DOHH2 (cell line): Measurements from ENCODE around the gene LCOR.

Experiments used
- EZH2phosphoT487 ChIP-seq: fragments of 200-600 bp; sonication (generic); IDR thresholded peaks from 2 replicates; pipeline ENCODE4 v1.6.1; 2017; ENCODE audit warnings: borderline replicate concordance, mild to moderate bottlenecking, antibody characterized with exemption, low read length, moderate library complexity, mixed read lengths
- TF ChIP-seq, protein P1 (sequence below): fragments of 200-600 bp; sonication (generic); IDR thresholded peaks from one replicate; pipeline ENCODE4 v1.5.1; 2014; ENCODE audit warnings: antibody characterized with exemption, mild to moderate bottlenecking, low read depth, low read length; ENCODE audit not compliant: poor library complexity, severe bottlenecking

- TF ChIP-seq, protein P1, sequence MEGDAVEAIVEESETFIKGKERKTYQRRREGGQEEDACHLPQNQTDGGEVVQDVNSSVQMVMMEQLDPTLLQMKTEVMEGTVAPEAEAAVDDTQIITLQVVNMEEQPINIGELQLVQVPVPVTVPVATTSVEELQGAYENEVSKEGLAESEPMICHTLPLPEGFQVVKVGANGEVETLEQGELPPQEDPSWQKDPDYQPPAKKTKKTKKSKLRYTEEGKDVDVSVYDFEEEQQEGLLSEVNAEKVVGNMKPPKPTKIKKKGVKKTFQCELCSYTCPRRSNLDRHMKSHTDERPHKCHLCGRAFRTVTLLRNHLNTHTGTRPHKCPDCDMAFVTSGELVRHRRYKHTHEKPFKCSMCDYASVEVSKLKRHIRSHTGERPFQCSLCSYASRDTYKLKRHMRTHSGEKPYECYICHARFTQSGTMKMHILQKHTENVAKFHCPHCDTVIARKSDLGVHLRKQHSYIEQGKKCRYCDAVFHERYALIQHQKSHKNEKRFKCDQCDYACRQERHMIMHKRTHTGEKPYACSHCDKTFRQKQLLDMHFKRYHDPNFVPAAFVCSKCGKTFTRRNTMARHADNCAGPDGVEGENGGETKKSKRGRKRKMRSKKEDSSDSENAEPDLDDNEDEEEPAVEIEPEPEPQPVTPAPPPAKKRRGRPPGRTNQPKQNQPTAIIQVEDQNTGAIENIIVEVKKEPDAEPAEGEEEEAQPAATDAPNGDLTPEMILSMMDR: no peak
- TF ChIP-seq EZH2phosphoT487: no peak
Observed at GRCh38 chr10:96960872-96961271, 128.8 kb downstream of the LCOR start.
